ENCODE measurements around the gene P2RX1.

Gene P2RX1

GRCh38 chr17:3915995-3916696 lies at the start of gene P2RX1:
Gene P2RX1 (minus strand): TSS chr17:3916465. CDS start chr17:3916225, 240 bp downstream.
- no peak within 1 kb of the TSS for H2AFZ ChIP-seq (ENCODE audit: low read length)
- H3K79me2 ChIP-seq (ENCODE audit: insufficient read depth, low read length), result no peaks in the 10 kb centered on the region
- H4K20me1 ChIP-seq (ENCODE audit: insufficient read depth, low read length), result no peaks in the 10 kb centered on the region
- no peaks in the 10 kb centered on the region for H3F3A ChIP-seq (ENCODE audit: insufficient read depth, low read length)
- peaks cover 6% of the 10 kb centered on the region; the same call in 1 of the 2 replicates for H3K27me3 ChIP-seq (ENCODE audit: insufficient read depth, low read length)
- TF ChIP-seq EZH2 (IDR thresholded peaks at IDR 0.05; ENCODE audit: borderline replicate concordance, low read length) (no peak), CTCF (IDR thresholded peaks at IDR 0.05; ENCODE audit: low read length) (no peak)
- no peak within 1 kb of the TSS for H3K4me2 ChIP-seq (ENCODE audit: low read length)
- H3K27ac ChIP-seq (ENCODE audit: low read depth, low read length, poor library complexity, severe bottlenecking), result no peak within 1 kb of the TSS
- H3K4me1 ChIP-seq (ENCODE audit: insufficient read depth, low read length, severe bottlenecking), result peaks cover 31% of the 10 kb centered on the region
- no peaks in the 10 kb centered on the region for H3K9me2 ChIP-seq (ENCODE audit: low read depth, low read length)
- no peaks in the 10 kb centered on the region for H3K36me3 ChIP-seq (ENCODE audit: insufficient read depth, low read length)
- no peaks in the 10 kb centered on the region for H3K9me3 ChIP-seq (ENCODE audit: low read length)
- H3K4me3 ChIP-seq (ENCODE audit: low read depth, low read length, poor library complexity, severe bottlenecking), result no peak within 1 kb of the TSS
- H3K9ac ChIP-seq (ENCODE audit: low read length), result no peak within 1 kb of the TSS

- Histone ChIP-seq H2AFZ (ENCODE audit: low read length) (no peak overlapping the region), H3K9ac (ENCODE audit: low read length) (peak overlapping the region; percentile 76), H3K4me2 (ENCODE audit: low read length) (peak overlapping the region; percentile 97), H3K27ac (ENCODE audit: low read depth, low read length, poor library complexity, severe bottlenecking) (peak overlapping the region; percentile 89), H3K9me2 (ENCODE audit: low read depth, low read length) (no peaks in the 10 kb centered on the region), H3K9me3 (ENCODE audit: low read length) (no peaks in the 10 kb centered on the region), H3F3A (ENCODE audit: insufficient read depth, low read length) (0 out of 2 replicates have a peak, but pooled peaks cover 3% of the 10 kb centered on the region), H3K4me3 (ENCODE audit: low read depth, low read length, poor library complexity, severe bottlenecking) (peak overlapping the region; percentile 78), H4K20me1 (ENCODE audit: insufficient read depth, low read length) (no peaks in the 10 kb centered on the region), H3K27me3 (ENCODE audit: insufficient read depth, low read length) (no peaks in the 10 kb centered on the region), H3K4me1 (ENCODE audit: insufficient read depth, low read length, severe bottlenecking) (peaks cover 48% of the 10 kb centered on the region), H3K79me2 (ENCODE audit: insufficient read depth, low read length) (peaks cover 23% of the 10 kb centered on the region), H3K36me3 (ENCODE audit: insufficient read depth, low read length) (peaks cover 10% of the 10 kb centered on the region; the same call in 1 of the 2 replicates)
- TF ChIP-seq EZH2 (IDR thresholded peaks at IDR 0.05; ENCODE audit: borderline replicate concordance, low read length) (no peak), CTCF (IDR thresholded peaks at IDR 0.05; ENCODE audit: low read length) (no peak)
Measured at GRCh38 chr17:3965118-3965800, 49.0 kb upstream of the P2RX1 start.

- peaks cover 31% of the 10 kb centered on the region for H3K79me2 ChIP-seq (ENCODE audit: insufficient read depth, low read length)
- H3K9me3 ChIP-seq (ENCODE audit: low read length), result no peaks in the 10 kb centered on the region
- H4K20me1 ChIP-seq (ENCODE audit: insufficient read depth, low read length), result no peaks in the 10 kb centered on the region
- H3K4me3 ChIP-seq (ENCODE audit: low read depth, low read length, poor library complexity, severe bottlenecking), result peak within 1 kb of the TSS; percentile 78
- peak within 1 kb of the TSS; percentile 97 for H3K4me2 ChIP-seq (ENCODE audit: low read length)
- TF ChIP-seq CTCF (IDR thresholded peaks at IDR 0.05; ENCODE audit: low read length) (no peak), EZH2 (IDR thresholded peaks at IDR 0.05; ENCODE audit: borderline replicate concordance, low read length) (no peak)
- peak within 1 kb of the TSS; percentile 76 for H3K9ac ChIP-seq (ENCODE audit: low read length)
- no peaks in the 10 kb centered on the region for H3K27me3 ChIP-seq (ENCODE audit: insufficient read depth, low read length)
- H2AFZ ChIP-seq (ENCODE audit: low read length), result no peak within 1 kb of the TSS
- peaks cover 56% of the 10 kb centered on the region for H3K4me1 ChIP-seq (ENCODE audit: insufficient read depth, low read length, severe bottlenecking)
- no peaks in the 10 kb centered on the region for H3K9me2 ChIP-seq (ENCODE audit: low read depth, low read length)
- peak within 1 kb of the TSS; percentile 98 for H3K27ac ChIP-seq (ENCODE audit: low read depth, low read length, poor library complexity, severe bottlenecking)
- H3K36me3 ChIP-seq (ENCODE audit: insufficient read depth, low read length), result peaks cover 10% of the 10 kb centered on the region; the same call in 1 of the 2 replicates
- 0 out of 2 replicates have a peak, but pooled peaks cover 3% of the 10 kb centered on the region for H3F3A ChIP-seq (ENCODE audit: insufficient read depth, low read length)
Measured at GRCh38 chr17:3964203-3965117, 48.2 kb upstream of the P2RX1 start, which contains the start of gene ATP2A3. Gene ATP2A3 (minus strand): TSS chr17:3964437. CDS start chr17:3964291, 146 bp downstream.
